Sigmoid colon (tissue), 4 donors: Measurements from ENCODE around the gene TMEM164.

Experiments
- CTCF ChIP-seq, 4 experiments: fragments of 450-650 bp in 3 of 4; fragments of 200-600 bp in 1 of 4; IDR thresholded peaks; one replicate each; pipeline ENCODE4 v1.5.1; 2016 to 2019; ENCODE audit warnings: antibody characterized with exemption in 4 of 4, mild to moderate bottlenecking in 3 of 4, moderate library complexity in 2 of 4
- EP300 ChIP-seq, 4 donors: sonication (generic); formaldehyde crosslinking; IDR thresholded peaks; one replicate each; pipeline ENCODE4 v1.6.1; 2017; ENCODE audit warnings: antibody characterized with exemption in 4 of 4
- POLR2AphosphoS5 ChIP-seq, 4 donors: sonication (generic); formaldehyde crosslinking; IDR thresholded peaks; one replicate each; pipeline ENCODE4 v1.6.1; 2017; ENCODE audit warnings: antibody characterized with exemption in 4 of 4

- TF ChIP-seq CTCF (IDR thresholded peaks at IDR 0.05) (no peak), EP300 (IDR thresholded peaks at IDR 0.05) (no peak), POLR2AphosphoS5 (IDR thresholded peaks at IDR 0.05) (no peak)
Measured at GRCh38 chrX:110053453-110053852, 50.5 kb downstream of the TMEM164 start.
